H1 (cell line): Measurements from ENCODE around the gene GNAI1. TPM values are rescaled to one million over a fixed set of nuclear protein-coding genes. Genes with fewer than 3 reads are reported as not detected.
A peak's percentile ranks its signal among the peaks of the same experiment; 100 is the strongest.

Source experiments
- CTCF ChIA-PET: fragments of 300-600 bp; sonication (Branson Sonifier 250); formaldehyde crosslinking; loops from one replicate; lab custom pipeline; 2021; ENCODE audit not compliant: partially characterized antibody; lab: Charles Lee
- POLR2A ChIA-PET: fragments of 300-600 bp; sonication (Branson Sonifier 250); formaldehyde crosslinking; loops from one replicate; lab custom pipeline; 2021; ENCODE audit warnings: inconsistent platforms; ENCODE audit not compliant: partially characterized antibody; lab: Charles Lee
- DNase-seq, 2 experiments: peaks; one replicate each; pipeline versions ENCODE4 v3.0.0 to v3.0.0-alpha.2; 2010 to 2022; ENCODE audit warnings: low spot score in 2 of 2, low read depth in 1 of 2, mixed read lengths in 1 of 2
- FAIRE-seq: peaks from 2 replicates; lab custom pipeline; 2011; peaks lifted over from hg19 to GRCh38; lab: Jason Lieb, UNC
- H2AFZ ChIP-seq: 2 replicates; pipeline ENCODE4 v1.8.1; 2012; ENCODE audit warnings: low read length, inconsistent platforms
- H2AK5ac ChIP-seq: 2 replicates; pipeline ENCODE4 v1.6.1; 2013; ENCODE audit warnings: low read depth, low read length
- H2BK120ac ChIP-seq: replicated peaks from 2 replicates; pipeline ENCODE3; 2013; ENCODE audit warnings: low read depth, low read length, inconsistent platforms
- H2BK12ac ChIP-seq: 2 replicates; pipeline ENCODE4 v1.6.1; 2013; ENCODE audit warnings: low read depth, low read length
- H2BK15ac ChIP-seq: 2 replicates; pipeline ENCODE4 v1.6.1; 2013; ENCODE audit warnings: low read length
- H2BK20ac ChIP-seq: 2 replicates; pipeline ENCODE4 v1.6.1; 2013; ENCODE audit warnings: low read length
- H2BK5ac ChIP-seq: 2 replicates; pipeline ENCODE4 v1.6.1; 2013; ENCODE audit warnings: low read depth, low read length
- H3K14ac ChIP-seq: 2 replicates; pipeline ENCODE4 v1.6.1; 2013; ENCODE audit warnings: inconsistent platforms; ENCODE audit not compliant: insufficient read length
- H3K18ac ChIP-seq: 2 replicates; pipeline ENCODE4 v1.6.1; 2013; ENCODE audit warnings: low read length; ENCODE audit errors: extremely low read depth
- H3K23ac ChIP-seq: 2 replicates; pipeline ENCODE4 v1.6.1; 2013; ENCODE audit warnings: inconsistent platforms; ENCODE audit not compliant: insufficient read length
- H3K23me2 ChIP-seq: 2 replicates; pipeline ENCODE4 v1.6.1; 2013; ENCODE audit warnings: low read depth, low read length
- H3K27ac ChIP-seq: 2 replicates; pipeline ENCODE4 v1.6.1; 2011; ENCODE audit warnings: low read depth, low read length, inconsistent platforms
- H3K27me3 ChIP-seq, 4 experiments: replicated peaks in 1 of 4; 1 replicate in 1 of 4; 2 replicates in 3 of 4; pipeline versions ENCODE4 v1.6.1 to v1.8.1; 2011 to 2013; ENCODE audit warnings: low read length in 3 of 4, mild to moderate bottlenecking in 3 of 4, inconsistent platforms in 2 of 4, mixed read lengths in 2 of 4, moderate library complexity in 1 of 4; ENCODE audit not compliant: control insufficient read depth in 3 of 4, insufficient read depth in 3 of 4; ENCODE audit errors: extremely low read depth in 1 of 4
- H3K36me3 ChIP-seq, 4 experiments: 2 replicates each; pipeline versions ENCODE4 v1.6.1 to v1.8.1; 2011 to 2013; ENCODE audit warnings: mild to moderate bottlenecking in 4 of 4, low read length in 3 of 4, moderate library complexity in 2 of 4, control low read depth in 1 of 4, inconsistent platforms in 1 of 4; ENCODE audit not compliant: insufficient read depth in 4 of 4, control insufficient read depth in 2 of 4
- H3K4ac ChIP-seq: replicated peaks from 2 replicates; pipeline ENCODE3; 2013; ENCODE audit warnings: low read length, low read depth, mixed read lengths, inconsistent platforms; ENCODE audit not compliant: insufficient read length
- H3K4me1 ChIP-seq, 4 experiments: replicated peaks in 1 of 4; 1 replicate in 1 of 4; 2 replicates in 3 of 4; pipeline versions ENCODE4 v1.6.1 to v1.8.1; 2011 to 2013; ENCODE audit warnings: low read length in 3 of 4, inconsistent platforms in 2 of 4, mixed read lengths in 1 of 4; ENCODE audit not compliant: insufficient read depth in 4 of 4, control insufficient read depth in 3 of 4
- H3K4me2 ChIP-seq, 2 experiments: 2 replicates each; pipeline versions ENCODE4 v1.6.1 to v1.8.1; 2011 to 2013; ENCODE audit warnings: low read depth in 2 of 2, low read length in 2 of 2, control low read depth in 1 of 2, inconsistent platforms in 1 of 2, mild to moderate bottlenecking in 1 of 2; ENCODE audit not compliant: insufficient read depth in 1 of 2
- H3K4me3 ChIP-seq, 4 experiments: fragments of 200-600, 300-600 bp in 1 of 4; sonication (generic), shearing (Covaris generic), sonication (Bioruptor Twin) in 1 of 4; 2 replicates each; pipeline versions ENCODE4 v1.5.1 to v1.8.1; 2011 to 2016; ENCODE audit warnings: low read length in 4 of 4, low read depth in 3 of 4, control low read depth in 2 of 4, inconsistent platforms in 2 of 4, mild to moderate bottlenecking in 2 of 4, mixed read lengths in 1 of 4, moderate library complexity in 1 of 4; ENCODE audit not compliant: insufficient read depth in 2 of 4; ENCODE audit errors: extremely low read depth in 1 of 4
- H3K56ac ChIP-seq: replicated peaks from 2 replicates; pipeline ENCODE3; 2013; ENCODE audit warnings: low read depth, mild to moderate bottlenecking, mixed read lengths, low read length, inconsistent platforms; ENCODE audit not compliant: insufficient read length
- H3K79me1 ChIP-seq: 2 replicates; pipeline ENCODE4 v1.6.1; 2013; ENCODE audit warnings: low read depth, low read length, control low read depth
- H3K79me2 ChIP-seq, 2 experiments: 2 replicates each; pipeline versions ENCODE4 v1.6.1 to v1.8.1; 2012 to 2013; ENCODE audit warnings: low read length in 2 of 2, mild to moderate bottlenecking in 2 of 2, inconsistent platforms in 1 of 2; ENCODE audit not compliant: insufficient read depth in 2 of 2, control insufficient read depth in 1 of 2
- H3K9ac ChIP-seq, 4 experiments: replicated peaks in 1 of 4; 1 replicate in 1 of 4; 2 replicates in 3 of 4; pipeline versions ENCODE4 v1.6.1 to v1.8.1; 2011 to 2013; ENCODE audit warnings: low read depth in 3 of 4, low read length in 3 of 4, control low read depth in 2 of 4, mild to moderate bottlenecking in 2 of 4, moderate library complexity in 2 of 4, inconsistent platforms in 1 of 4; ENCODE audit errors: extremely low read depth in 1 of 4
- H3K9me3 ChIP-seq, 2 experiments: 2 replicates each; pipeline versions ENCODE4 v1.6.1 to v1.8.1; 2012 to 2013; ENCODE audit warnings: mild to moderate bottlenecking in 2 of 2, moderate library complexity in 2 of 2, control low read depth in 1 of 2, inconsistent platforms in 1 of 2, low read depth in 1 of 2, low read length in 1 of 2, mixed read lengths in 1 of 2; ENCODE audit not compliant: insufficient read depth in 2 of 2
- H4K20me1 ChIP-seq, 2 experiments: replicated peaks in 1 of 2; 2 replicates each; pipeline versions ENCODE3 to v1.8.1; 2011 to 2013; ENCODE audit warnings: inconsistent platforms in 2 of 2, low read length in 2 of 2, mild to moderate bottlenecking in 1 of 2; ENCODE audit not compliant: insufficient read depth in 2 of 2, control insufficient read depth in 1 of 2
- H4K5ac ChIP-seq: 2 replicates; pipeline ENCODE4 v1.6.1; 2013; ENCODE audit warnings: low read length, low read depth, mixed read lengths, inconsistent platforms; ENCODE audit not compliant: insufficient read length
- H4K8ac ChIP-seq: 2 replicates; pipeline ENCODE4 v1.8.0; 2013; ENCODE audit warnings: mild to moderate bottlenecking, moderate library complexity, low read length, inconsistent platforms; ENCODE audit not compliant: insufficient read depth; ENCODE audit errors: extremely low read depth
- H4K91ac ChIP-seq: replicated peaks from 2 replicates; pipeline ENCODE3; 2013; ENCODE audit warnings: low read length, mixed read lengths, inconsistent platforms; ENCODE audit not compliant: insufficient read length
- ASH2L ChIP-seq: fragments of 200-600, 300-600 bp; sonication (generic); IDR thresholded peaks from one replicate; pipeline ENCODE4 v1.7.1; 2017; ENCODE audit warnings: low read length
- CBX5 ChIP-seq: fragments of 300-800, 300-1000 bp; sonication (generic); IDR thresholded peaks from 2 replicates; pipeline ENCODE4 v1.7.1; 2016; ENCODE audit warnings: antibody characterized with exemption, low read length, low read depth
- CBX8 ChIP-seq: fragments of 300-800, 300-1000 bp; sonication (generic); IDR thresholded peaks from 2 replicates; pipeline ENCODE4 v1.7.1; 2016; ENCODE audit warnings: low read depth, low read length, borderline replicate concordance
- CEBPB ChIP-seq: IDR thresholded peaks from 2 replicates; pipeline ENCODE4 v1.6.1; 2012; ENCODE audit warnings: low read depth, low read length
- GTF2F1 ChIP-seq: IDR thresholded peaks from 2 replicates; pipeline ENCODE4 v1.6.1; 2012; ENCODE audit warnings: low read depth, low read length, improper control_type of control experiment, borderline replicate concordance
- JUND ChIP-seq: IDR thresholded peaks from 2 replicates; pipeline ENCODE4 v1.6.1; 2011; ENCODE audit warnings: mild to moderate bottlenecking, improper control_type of control experiment, low read length
- POLR2A ChIP-seq, 2 experiments: IDR thresholded peaks; 1 replicate in 1 of 2; 2 replicates in 1 of 2; pipeline ENCODE4 v1.6.1; 2011; ENCODE audit warnings: low read depth in 2 of 2, low read length in 2 of 2, mild to moderate bottlenecking in 2 of 2; ENCODE audit errors: control extremely low read depth in 1 of 2
- POLR2AphosphoS5 ChIP-seq: IDR thresholded peaks from 2 replicates; pipeline ENCODE4 v1.6.1; 2011; ENCODE audit warnings: low read depth, low read length
- SIX5 ChIP-seq: IDR thresholded peaks from 2 replicates; pipeline ENCODE4 v1.6.1; 2011; ENCODE audit warnings: mild to moderate bottlenecking, low read depth, low read length
- SP4 ChIP-seq: IDR thresholded peaks from 2 replicates; pipeline ENCODE4 v1.6.1; 2012; ENCODE audit warnings: low read length, inconsistent platforms
- TAF7 ChIP-seq: optimal IDR thresholded peaks from 2 replicates; pipeline ENCODE3; 2011; ENCODE audit warnings: low read depth, mild to moderate bottlenecking, inconsistent platforms, low read length, moderate library complexity, borderline replicate concordance
- TEAD4 ChIP-seq: IDR thresholded peaks from 2 replicates; pipeline ENCODE4 v1.6.1; 2012; ENCODE audit warnings: low read depth, low read length, inconsistent platforms, mixed read lengths
- WGBS, 2 experiments: shearing (Covaris generic) in 1 of 2; methylation state at CpG; one replicate each; pipeline versions ENCODE4 v1.1.6 to v1.1.7; 2013 to 2015; ENCODE audit warnings: low lambda C conversion rate in 2 of 2, mixed read lengths in 2 of 2, inconsistent platforms in 1 of 2, low coverage in 1 of 2, missing lambda C conversion rate in 1 of 2; ENCODE audit not compliant: insufficient replicate concordance in 2 of 2, insufficient coverage in 1 of 2, insufficient read length in 1 of 2; ENCODE audit errors: extremely low coverage in 1 of 2, missing lambda C conversion rate in 1 of 2; 5-methylcytosine and 5-hydroxymethylcytosine counted together
- polyA plus RNA-seq, 7 experiments: library from polyadenylated mRNA; depleted of rRNA in 3 of 7; stranded (reverse) in 5 of 7; unstranded in 2 of 7; fragments of >200 nt in 5 of 7; fragments of 200-250 nt in 2 of 7; gene quantifications; 1 replicate in 5 of 7; 2 replicates in 1 of 7; 4 replicates in 1 of 7; pipeline versions ENCODE4 v1.2.1 to v1.2.3, GENCODE V29; 2011 to 2013; ENCODE audit warnings: missing spikeins in 2 of 7, mixed read lengths in 2 of 7
- total RNA-seq: library from RNA; stranded (reverse); fragmentation: NEBNext Ultra II Directional; extraction: Animal tissue kit (Norgen Biotek cat#: 25700); gene quantifications from 2 replicates; pipeline ENCODE4 v1.2.1, GENCODE V29; 2021

GNAI1 gene
- total and polyA plus RNA-seq, 2 of the 8 experiments (the other 6 are each of a cell fraction or from before 2014, with no cell fraction given): 8.0 to 29.5 TPM

DNA sequence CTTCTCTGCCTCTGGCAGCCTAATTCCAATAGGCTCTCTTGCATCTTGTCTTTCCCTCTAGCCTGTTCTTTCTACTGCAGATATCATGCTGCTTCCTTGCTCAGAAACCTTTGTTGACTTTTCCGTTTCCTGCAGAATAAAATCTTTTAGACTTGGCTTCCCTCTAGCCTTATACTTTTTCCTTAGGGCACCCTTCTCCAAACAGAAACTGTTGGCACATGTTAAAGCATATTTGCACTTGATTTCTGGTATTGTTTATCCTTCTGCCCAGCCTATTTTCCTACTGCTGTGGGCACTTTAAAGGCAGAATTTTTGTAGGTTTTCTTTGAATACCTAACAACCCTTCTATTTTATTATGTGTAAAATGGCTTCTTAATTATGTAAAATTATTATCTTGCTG is 4.6 kb downstream of the GNAI1 start:
- no peak overlapping the region for H2AFZ ChIP-seq
- no peak overlapping the region for H2BK120ac ChIP-seq
- H4K8ac ChIP-seq: no peak overlapping the region
- no peak for TF ChIP-seq TEAD4
- TF ChIP-seq CEBPB: no peak
- no peak for TF ChIP-seq SIX5
- no peak for TF ChIP-seq POLR2AphosphoS5
- no peak for TF ChIP-seq CBX8
- no peak for TF ChIP-seq SP4
- TF ChIP-seq CBX5: no peak
- TF ChIP-seq JUND: no peak
- TF ChIP-seq GTF2F1: no peak
- TF ChIP-seq TAF7: no peak
- no peak for TF ChIP-seq POLR2A (IDR thresholded peaks at IDR 0.05; ENCODE audit: control extremely low read depth in 1 of 2, low read depth in 2 of 2, low read length in 2 of 2)
- TF ChIP-seq ASH2L: no peak
- peak overlapping the region in 1 of 2 experiments; percentile 32; a peak in 1 of 4 replicates for H3K4me2 ChIP-seq
- no peak overlapping the region for H4K5ac ChIP-seq
- no peaks in the 10 kb centered on the region for H3K27me3 ChIP-seq
- no peak overlapping the region for H3K27ac ChIP-seq
- ChIA-PET CTCF (no interaction called here), POLR2A (interaction anchor here (1.5 kb wide), 1 partner anchor 12 kb away, joined by 6 read pairs; no protein-coding TSS in a partner anchor)
- H4K91ac ChIP-seq: no peak overlapping the region
- H3K56ac ChIP-seq: no peak overlapping the region
- no peak overlapping the region for H3K9ac ChIP-seq
- H3K18ac ChIP-seq: no peak overlapping the region; the same call in 1 of the 2 replicates
- no peak overlapping the region for H2BK15ac ChIP-seq
- FAIRE-seq (peak; percentile 32), DNase-seq (no peak)
- no peak overlapping the region for H3K23ac ChIP-seq
- no peaks in the 10 kb centered on the region; a peak in 1 of 4 replicates for H3K9me3 ChIP-seq
- H3K4me1 ChIP-seq: peaks cover 0 to 4% (median 4%) of the 10 kb centered on the region in 4 experiments; a peak in 2 of 7 replicates
- peaks cover 0 to 6% of the 10 kb centered on the region in 2 experiments for H4K20me1 ChIP-seq
- H3K79me2 ChIP-seq: peaks cover 3 to 85% of the 10 kb centered on the region in 2 experiments; a peak in 3 of 4 replicates
- no peak overlapping the region for H2BK20ac ChIP-seq
- H2BK5ac ChIP-seq: no peak overlapping the region
- H3K79me1 ChIP-seq: peaks cover 6% of the 10 kb centered on the region; the same call in 1 of the 2 replicates
- no peak overlapping the region for H2BK12ac ChIP-seq
- 23% methylated on average over 1 of the region's 1 CpG; no CpG with 5 or more reads in 1 of the 2 experiments for WGBS, 2 experiments
- H3K4ac ChIP-seq: no peak overlapping the region
- no peak overlapping the region for H2AK5ac ChIP-seq
- no peak overlapping the region for H3K4me3 ChIP-seq
- no peak overlapping the region for H3K14ac ChIP-seq
- H3K23me2 ChIP-seq: peaks cover 4% of the 10 kb centered on the region; the same call in 1 of the 2 replicates
- H3K36me3 ChIP-seq: no peaks in the 10 kb centered on the region
